OCI-LY7 (cell line): Measurements from ENCODE around the gene SLAMF1. TPM values are rescaled to one million over a fixed set of nuclear protein-coding genes. Genes with fewer than 3 reads are reported as not detected.

Experiments used
- BruUV-seq: library from RNA; stranded (reverse); fragments of 400-500 nt; replicated peaks from 2 replicates; lab custom pipeline; 2021; lab: Mats Ljungman, UMichigan
- CTCF ChIA-PET: fragments of 300-600 bp; sonication (Branson Sonifier 250); formaldehyde crosslinking; loops from one replicate; lab custom pipeline; 2022; ENCODE audit warnings: antibody characterized with exemption; ENCODE audit not compliant: unreplicated experiment; lab: Charles Lee
- POLR2A ChIA-PET: fragments of 300-600 bp; sonication (Branson Sonifier 250); formaldehyde crosslinking; loops from one replicate; lab custom pipeline; 2022; ENCODE audit warnings: antibody characterized with exemption; lab: Charles Lee
- DNase-seq: peaks from one replicate; pipeline ENCODE4 v3.0.0-alpha.2; 2015; ENCODE audit warnings: low spot score
- H2AFZ ChIP-seq: fragments of 200-600 bp; sonication (generic), shearing (Covaris generic); 2 replicates; pipeline ENCODE4 v1.6.1; 2014; ENCODE audit warnings: mild to moderate bottlenecking, antibody characterized with exemption, low read length, moderate library complexity
- H3K27ac ChIP-seq: fragments of 200-600 bp; sonication (generic); 2 replicates; pipeline ENCODE4 v1.5.1; 2014; ENCODE audit warnings: mixed run types, low read depth, mild to moderate bottlenecking, moderate library complexity, low read length, inconsistent platforms; ENCODE audit not compliant: poor library complexity, severe bottlenecking
- H3K36me3 ChIP-seq: fragments of 200-600 bp; sonication (generic); 2 replicates; pipeline ENCODE4 v1.6.1; 2014; ENCODE audit warnings: mild to moderate bottlenecking, antibody characterized with exemption, low read length, moderate library complexity, mixed read lengths; ENCODE audit not compliant: insufficient read depth
- H3K4me1 ChIP-seq: fragments of 200-600 bp; sonication (generic); 2 replicates; pipeline ENCODE4 v1.5.1; 2014; ENCODE audit warnings: mild to moderate bottlenecking, low read length; ENCODE audit not compliant: insufficient read depth, poor library complexity, severe bottlenecking
- H3K4me2 ChIP-seq: fragments of 200-600 bp; sonication (generic); 2 replicates; pipeline ENCODE4 v1.6.1; 2014; ENCODE audit warnings: mild to moderate bottlenecking, low read length
- H3K4me3 ChIP-seq: fragments of 200-600 bp; sonication (generic); 2 replicates; pipeline ENCODE4 v1.5.1; 2014; ENCODE audit warnings: mild to moderate bottlenecking, low read depth, low read length; ENCODE audit not compliant: poor library complexity, severe bottlenecking
- H3K79me2 ChIP-seq: fragments of 200-600 bp; sonication (generic); 2 replicates; pipeline ENCODE4 v1.6.1; 2016; ENCODE audit warnings: low read depth, mild to moderate bottlenecking, low read length, moderate library complexity, mixed read lengths; ENCODE audit not compliant: insufficient read depth
- H3K9me2 ChIP-seq: fragments of 200-600 bp; sonication (generic); 2 replicates; pipeline ENCODE4 v1.6.1; 2016; ENCODE audit warnings: mild to moderate bottlenecking, low read length, mixed read lengths; ENCODE audit not compliant: insufficient read depth
- H3K9me3 ChIP-seq: fragments of 200-600 bp; sonication (generic); 2 replicates; pipeline ENCODE4 v1.6.1; 2014; ENCODE audit warnings: mild to moderate bottlenecking, mixed run types, low read length, mixed read lengths
- H4K20me1 ChIP-seq: fragments of 200-600 bp; sonication (generic); 2 replicates; pipeline ENCODE4 v1.6.1; 2014; ENCODE audit warnings: mild to moderate bottlenecking, antibody characterized with exemption, low read length, moderate library complexity, mixed read lengths; ENCODE audit not compliant: insufficient read depth
- CTCF ChIP-seq: fragments of 200-600 bp; sonication (generic); conservative IDR thresholded peaks from 2 replicates; pipeline ENCODE4 v1.5.1; 2014; ENCODE audit warnings: mild to moderate bottlenecking, antibody characterized with exemption, low read length, moderate library complexity, mixed read lengths
- EZH2phosphoT487 ChIP-seq: fragments of 200-600 bp; sonication (generic); IDR thresholded peaks from 2 replicates; pipeline ENCODE4 v1.6.1; 2018; ENCODE audit warnings: low read depth, borderline replicate concordance, mild to moderate bottlenecking, mixed run types, antibody characterized with exemption, low read length, moderate library complexity, mixed read lengths
- intact Hi-C: fragments of 100-400 bp; cut with micrococcal nuclease; formaldehyde crosslinking; loops from one replicate; pipeline ENCODE4 v1.10.0; 2022; ENCODE audit not compliant: unreplicated experiment
- total RNA-seq, 2 experiments: library from RNA; depleted of rRNA in 1 of 2; stranded (reverse); fragments of >200 nt in 1 of 2; shearing (Covaris generic) in 1 of 2; gene quantifications; 2 replicates each; pipeline ENCODE4 v1.2.3, GENCODE V29; 2014 to 2022

SLAMF1 gene
- total RNA-seq, 2 experiments from 2014 or later: 0.32 to 0.72 TPM

GRCh38 chr1:160637821-160638539, 8.9 kb downstream of the SLAMF1 start:
- H3K79me2 ChIP-seq: no peaks in the 10 kb centered on the region
- TF ChIP-seq CTCF (no peak), EZH2phosphoT487 (no peak)
- peak overlapping the region; percentile 31; the same call in 1 of the 2 replicates for H2AFZ ChIP-seq
- POLR2A ChIA-PET: interaction anchor here (0.6 kb wide), 1 partner anchor 31 kb away, joined by 3 read pairs; no protein-coding TSS in a partner anchor
- no TSS peak for BruUV-seq
- no peak for DNase-seq
- CTCF ChIA-PET: no interaction called here
- H3K27ac ChIP-seq: no peak overlapping the region
- H3K9me2 ChIP-seq: no peaks in the 10 kb centered on the region
- H3K4me1 ChIP-seq: peaks cover 39% of the 10 kb centered on the region
- no peaks in the 10 kb centered on the region for H4K20me1 ChIP-seq
- no peaks in the 10 kb centered on the region for H3K36me3 ChIP-seq
- H3K4me2 ChIP-seq: 0 out of 2 replicates have a peak overlapping the region, but pooled peaks have one; percentile 21
- H3K4me3 ChIP-seq: no peak overlapping the region
- intact Hi-C loops: no loop called here
- H3K9me3 ChIP-seq: no peaks in the 10 kb centered on the region

GRCh38 chr1:160637065-160637464, 9.8 kb downstream of the SLAMF1 start:
- Histone ChIP-seq H3K9me2 (no peaks in the 10 kb centered on the region), H3K4me3 (no peak overlapping the region), H3K9me3 (no peaks in the 10 kb centered on the region), H3K4me1 (peaks cover 36% of the 10 kb centered on the region), H4K20me1 (no peaks in the 10 kb centered on the region), H2AFZ (no peak overlapping the region; the same call in 1 of the 2 replicates), H3K79me2 (no peaks in the 10 kb centered on the region), H3K27ac (no peak overlapping the region), H3K4me2 (no peak overlapping the region), H3K36me3 (no peaks in the 10 kb centered on the region)
- CTCF ChIA-PET: no interaction called here
- TF ChIP-seq CTCF (no peak), EZH2phosphoT487 (no peak)
- POLR2A ChIA-PET: no interaction called here
- DNase-seq: no peak
- intact Hi-C loops: no loop called here
- BruUV-seq: no TSS peak

GRCh38 chr1:160636547-160636946, 10.3 kb downstream of the SLAMF1 start:
- CTCF ChIA-PET: no interaction called here
- Histone ChIP-seq H2AFZ (no peak overlapping the region), H3K4me1 (peaks cover 31% of the 10 kb centered on the region), H3K9me3 (no peaks in the 10 kb centered on the region), H3K4me3 (no peak overlapping the region), H3K9me2 (no peaks in the 10 kb centered on the region), H3K4me2 (no peak overlapping the region), H3K79me2 (no peaks in the 10 kb centered on the region), H3K27ac (no peak overlapping the region), H3K36me3 (no peaks in the 10 kb centered on the region), H4K20me1 (no peaks in the 10 kb centered on the region)
- no peak for DNase-seq
- POLR2A ChIA-PET: no interaction called here
- intact Hi-C loops: no loop called here
- BruUV-seq: no TSS peak
- TF ChIP-seq CTCF: no peak
- TF ChIP-seq EZH2phosphoT487: no peak
